Measurements from ENCODE around the gene MSH4.
"Not testable (repeated sequence)": the region's sequence is repeated elsewhere in the genome, so short reads cannot be mapped to it uniquely, and the experiment has no call there.

MSH4 gene

DNA sequence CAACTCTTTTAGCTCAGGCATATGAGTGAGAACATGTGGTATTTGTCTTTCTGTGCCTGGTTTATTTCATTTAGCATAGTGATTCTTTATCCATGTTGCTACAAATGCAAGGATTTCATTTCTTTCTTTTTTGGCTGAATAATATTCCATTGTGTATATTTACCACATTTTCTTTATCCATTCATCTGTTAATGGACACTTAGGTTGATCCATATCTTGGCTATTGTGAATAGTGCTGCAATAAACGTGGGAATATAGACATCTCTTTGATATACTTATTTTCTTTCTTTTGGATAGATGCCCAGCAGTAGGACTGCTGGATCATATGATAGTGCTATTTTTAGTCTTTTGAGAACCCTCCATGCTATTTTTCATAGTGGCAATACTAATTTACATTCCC, 104.7 kb downstream of the MSH4 start:
- no peak for DNase-seq (ENCODE audit: low read depth)
- TF ChIP-seq, protein P1, sequence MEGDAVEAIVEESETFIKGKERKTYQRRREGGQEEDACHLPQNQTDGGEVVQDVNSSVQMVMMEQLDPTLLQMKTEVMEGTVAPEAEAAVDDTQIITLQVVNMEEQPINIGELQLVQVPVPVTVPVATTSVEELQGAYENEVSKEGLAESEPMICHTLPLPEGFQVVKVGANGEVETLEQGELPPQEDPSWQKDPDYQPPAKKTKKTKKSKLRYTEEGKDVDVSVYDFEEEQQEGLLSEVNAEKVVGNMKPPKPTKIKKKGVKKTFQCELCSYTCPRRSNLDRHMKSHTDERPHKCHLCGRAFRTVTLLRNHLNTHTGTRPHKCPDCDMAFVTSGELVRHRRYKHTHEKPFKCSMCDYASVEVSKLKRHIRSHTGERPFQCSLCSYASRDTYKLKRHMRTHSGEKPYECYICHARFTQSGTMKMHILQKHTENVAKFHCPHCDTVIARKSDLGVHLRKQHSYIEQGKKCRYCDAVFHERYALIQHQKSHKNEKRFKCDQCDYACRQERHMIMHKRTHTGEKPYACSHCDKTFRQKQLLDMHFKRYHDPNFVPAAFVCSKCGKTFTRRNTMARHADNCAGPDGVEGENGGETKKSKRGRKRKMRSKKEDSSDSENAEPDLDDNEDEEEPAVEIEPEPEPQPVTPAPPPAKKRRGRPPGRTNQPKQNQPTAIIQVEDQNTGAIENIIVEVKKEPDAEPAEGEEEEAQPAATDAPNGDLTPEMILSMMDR (IDR thresholded peaks at IDR 0.05; ENCODE audit: control insufficient read depth, extremely low read depth, insufficient read depth), result no peak
- no peak overlapping the region for H3K4me3 ChIP-seq (ENCODE audit: low read depth, low read length)

DNA sequence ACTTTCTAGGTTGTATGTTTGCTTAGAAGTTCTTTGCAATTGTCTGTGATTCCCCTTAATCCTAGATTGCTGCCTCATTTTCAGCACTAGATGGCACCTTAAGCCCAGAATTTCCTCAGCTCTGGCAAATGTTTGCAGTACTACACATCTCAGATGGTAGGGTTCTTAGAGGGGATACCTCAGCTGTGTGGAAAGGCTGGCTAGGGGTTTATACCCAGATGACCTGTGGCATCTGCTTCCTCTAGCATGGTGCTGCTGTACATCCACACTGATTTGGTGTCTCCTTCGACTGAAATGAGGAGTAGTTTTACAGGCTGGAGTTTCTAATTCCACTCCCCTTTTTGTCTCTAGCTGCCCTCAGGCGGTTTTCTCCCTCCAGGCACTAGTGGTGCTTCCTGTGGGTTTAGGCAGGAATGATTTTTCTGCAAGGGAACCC, 112.1 kb downstream of the MSH4 start:
- DNase-seq (ENCODE audit: low read depth), result peak; percentile 19
- no peak overlapping the region for H3K4me3 ChIP-seq (ENCODE audit: low read depth, low read length)
- TF ChIP-seq, protein P1 (IDR thresholded peaks at IDR 0.05; ENCODE audit: control insufficient read depth, extremely low read depth, insufficient read depth), result peak; percentile 80

DNA sequence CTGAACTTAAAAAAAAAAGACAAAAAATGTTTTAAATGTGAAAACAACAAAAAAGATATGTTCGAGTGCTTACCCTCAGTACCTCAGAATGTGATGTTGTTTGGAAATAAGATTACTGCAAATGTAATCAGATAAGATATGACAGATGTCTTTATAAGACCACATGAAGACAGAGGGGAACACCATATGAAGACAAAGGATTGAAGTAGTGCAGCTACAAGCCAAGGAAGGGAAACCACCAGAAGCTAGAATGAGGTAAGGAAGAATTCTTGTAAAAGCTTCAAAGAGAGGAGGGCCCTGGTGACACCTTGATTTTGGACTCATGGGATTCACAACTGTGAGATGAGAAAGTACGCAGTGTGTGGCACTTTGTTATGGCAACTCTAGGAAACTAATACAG, 120.2 kb downstream of the MSH4 start:
- TF ChIP-seq, protein P1 (IDR thresholded peaks at IDR 0.05; ENCODE audit: control insufficient read depth, extremely low read depth, insufficient read depth), result no peak
- no peak for DNase-seq (ENCODE audit: low read depth)
- no peak overlapping the region for H3K4me3 ChIP-seq (ENCODE audit: low read depth, low read length)

DNA sequence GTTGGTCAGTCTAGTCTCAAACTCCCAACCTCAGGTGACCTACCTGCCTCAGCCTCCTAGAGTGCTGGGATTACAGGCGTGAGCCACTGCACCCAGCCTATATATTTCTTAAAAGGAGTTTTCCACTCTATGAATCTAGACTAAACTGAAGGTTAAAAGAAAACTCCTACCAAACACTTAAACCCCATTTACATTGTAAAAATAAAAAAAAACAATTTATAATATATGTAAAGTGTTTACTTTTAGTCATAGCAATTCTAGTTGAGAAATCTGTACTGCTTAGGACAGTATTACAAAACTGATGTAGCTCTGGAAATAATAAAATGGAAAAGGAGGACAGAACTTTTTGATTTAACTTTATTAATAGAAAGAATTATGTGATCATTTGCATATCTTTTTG, 126.0 kb downstream of the MSH4 start:
- H3K4me3 ChIP-seq (ENCODE audit: low read depth, low read length), result no peak overlapping the region
- DNase-seq (ENCODE audit: low read depth), result no peak
- TF ChIP-seq, protein P1 (IDR thresholded peaks at IDR 0.05; ENCODE audit: control insufficient read depth, extremely low read depth, insufficient read depth), result no peak

DNA sequence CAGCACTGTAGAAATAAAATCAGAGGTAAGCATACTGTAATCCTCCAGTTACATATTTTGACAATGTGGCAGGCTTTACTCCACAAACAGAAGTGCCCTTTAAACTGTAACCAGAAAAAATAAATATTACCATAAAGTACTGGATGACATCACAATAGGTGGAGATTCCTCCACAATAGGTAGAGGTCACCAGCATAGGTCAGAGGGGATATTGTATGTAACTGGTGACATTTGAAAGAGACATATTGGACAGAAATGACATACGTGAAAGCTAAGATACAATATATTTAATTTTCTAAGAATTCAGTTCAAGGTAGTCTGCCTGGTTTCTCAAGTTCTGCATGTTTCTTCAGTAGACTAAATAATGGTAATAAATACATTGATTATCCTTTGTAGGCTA, 135.6 kb downstream of the MSH4 start, which contains the start of gene ASB17:
TSS of gene ASB17 (minus strand) at position 101 of the 400 bp plus-strand sequence. CDS start 113 bp downstream, outside the sequence.
- no peak within 1 kb of the TSS for H3K4me3 ChIP-seq (ENCODE audit: low read depth, low read length)
- DNase-seq (ENCODE audit: low read depth), result no peak
- TF ChIP-seq, protein P1 (IDR thresholded peaks at IDR 0.05; ENCODE audit: control insufficient read depth, extremely low read depth, insufficient read depth), result no peak

DNA sequence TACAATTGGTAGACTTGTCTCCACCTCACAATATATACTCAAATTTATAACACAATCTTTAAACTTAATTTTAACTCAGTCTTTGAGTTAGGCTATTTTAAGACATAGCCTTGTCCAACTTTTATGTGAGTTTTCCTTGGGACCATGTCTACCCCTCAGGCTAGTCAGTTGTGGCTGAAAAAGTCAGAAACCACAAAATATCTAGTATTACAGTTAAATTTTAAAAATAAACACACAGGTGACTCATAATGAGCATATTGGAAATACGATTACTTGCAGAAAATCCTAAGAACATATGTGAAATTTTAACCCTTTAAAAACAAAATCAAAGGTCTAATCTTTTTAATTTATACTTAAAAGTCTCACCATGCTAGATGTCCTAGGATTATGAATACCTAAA, 140.4 kb downstream of the MSH4 start:
- no peak for DNase-seq (ENCODE audit: low read depth)
- H3K4me3 ChIP-seq (ENCODE audit: low read depth, low read length), result no peak overlapping the region
- TF ChIP-seq, protein P1 (IDR thresholded peaks at IDR 0.05; ENCODE audit: control insufficient read depth, extremely low read depth, insufficient read depth), result no peak

DNA sequence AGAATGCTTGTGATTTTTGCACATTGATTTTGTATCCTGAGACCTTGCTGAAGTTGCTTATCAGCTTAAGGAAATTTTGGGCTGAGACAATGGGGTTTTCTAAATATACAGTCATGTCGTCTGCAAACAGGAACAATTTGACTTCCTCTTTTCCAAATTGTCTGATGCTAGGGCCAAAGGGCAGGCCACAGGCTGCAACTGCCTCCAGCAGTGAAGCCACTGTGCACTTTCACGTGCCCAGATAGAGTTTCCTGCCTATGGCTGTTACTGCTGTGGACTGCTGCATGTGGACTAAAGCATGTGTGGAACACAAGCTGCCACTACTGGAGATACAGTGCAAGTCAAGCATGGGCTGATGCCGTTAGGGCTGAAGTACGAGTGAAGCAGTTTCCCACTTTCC, 146.4 kb downstream of the MSH4 start:
- DNase-seq (ENCODE audit: low read depth); H3K4me3 ChIP-seq (ENCODE audit: low read depth, low read length): not testable (repeated sequence)
